Measurements from ENCODE around the gene HSPA6.

Gene HSPA6

GRCh38 chr1:161497961-161498360 is 26.4 kb upstream of the HSPA6 start:
- in situ Hi-C loops (cut with HindIII; ENCODE audit: low sequenced_read_pairs), result no loop called here
- DNase-seq (ENCODE audit: low read depth), result no peak
- TF ChIP-seq CTCF (IDR thresholded peaks at IDR 0.05; ENCODE audit: low read depth, low read length, missing control alignments), result no peak
- H3K4me3 ChIP-seq (ENCODE audit: low read depth, low read length), result no peak overlapping the region

GRCh38 chr1:161498646-161499045 is 25.7 kb upstream of the HSPA6 start:
- DNase-seq (ENCODE audit: low read depth), result no peak
- no peak overlapping the region for H3K4me3 ChIP-seq (ENCODE audit: low read depth, low read length)
- in situ Hi-C loops (cut with HindIII; ENCODE audit: low sequenced_read_pairs), result no loop called here
- TF ChIP-seq CTCF (IDR thresholded peaks at IDR 0.05; ENCODE audit: low read depth, low read length, missing control alignments), result no peak

- no peak for TF ChIP-seq CTCF (IDR thresholded peaks at IDR 0.05; ENCODE audit: low read depth, low read length, missing control alignments)
- DNase-seq (ENCODE audit: low read depth), result no peak
- H3K4me3 ChIP-seq (ENCODE audit: low read depth, low read length), result no peak overlapping the region
- in situ Hi-C loops (cut with HindIII; ENCODE audit: low sequenced_read_pairs), result no loop called here
Observed at GRCh38 chr1:161499099-161500039, 25.0 kb upstream of the HSPA6 start.

GRCh38 chr1:161501234-161501633 is 23.1 kb upstream of the HSPA6 start:
- in situ Hi-C loops (cut with HindIII; ENCODE audit: low sequenced_read_pairs), result no loop called here
- DNase-seq (ENCODE audit: low read depth), result no peak
- no peak for TF ChIP-seq CTCF (IDR thresholded peaks at IDR 0.05; ENCODE audit: low read depth, low read length, missing control alignments)
- H3K4me3 ChIP-seq (ENCODE audit: low read depth, low read length), result no peak overlapping the region

GRCh38 chr1:161502181-161502580 is 22.2 kb upstream of the HSPA6 start:
- H3K4me3 ChIP-seq (ENCODE audit: low read depth, low read length), result no peak overlapping the region
- no peak for TF ChIP-seq CTCF (IDR thresholded peaks at IDR 0.05; ENCODE audit: low read depth, low read length, missing control alignments)
- DNase-seq (ENCODE audit: low read depth), result no peak
- in situ Hi-C loops (cut with HindIII; ENCODE audit: low sequenced_read_pairs), result no loop called here

- in situ Hi-C loops (cut with HindIII; ENCODE audit: low sequenced_read_pairs), result no loop called here
- no peak for DNase-seq (ENCODE audit: low read depth)
- H3K4me3 ChIP-seq (ENCODE audit: low read depth, low read length), result no peak overlapping the region
- TF ChIP-seq CTCF (IDR thresholded peaks at IDR 0.05; ENCODE audit: low read depth, low read length, missing control alignments), result no peak
Observed at GRCh38 chr1:161502641-161503393, 21.5 kb upstream of the HSPA6 start.
